ENCODE measurements around the gene RAD51B.

DNA sequence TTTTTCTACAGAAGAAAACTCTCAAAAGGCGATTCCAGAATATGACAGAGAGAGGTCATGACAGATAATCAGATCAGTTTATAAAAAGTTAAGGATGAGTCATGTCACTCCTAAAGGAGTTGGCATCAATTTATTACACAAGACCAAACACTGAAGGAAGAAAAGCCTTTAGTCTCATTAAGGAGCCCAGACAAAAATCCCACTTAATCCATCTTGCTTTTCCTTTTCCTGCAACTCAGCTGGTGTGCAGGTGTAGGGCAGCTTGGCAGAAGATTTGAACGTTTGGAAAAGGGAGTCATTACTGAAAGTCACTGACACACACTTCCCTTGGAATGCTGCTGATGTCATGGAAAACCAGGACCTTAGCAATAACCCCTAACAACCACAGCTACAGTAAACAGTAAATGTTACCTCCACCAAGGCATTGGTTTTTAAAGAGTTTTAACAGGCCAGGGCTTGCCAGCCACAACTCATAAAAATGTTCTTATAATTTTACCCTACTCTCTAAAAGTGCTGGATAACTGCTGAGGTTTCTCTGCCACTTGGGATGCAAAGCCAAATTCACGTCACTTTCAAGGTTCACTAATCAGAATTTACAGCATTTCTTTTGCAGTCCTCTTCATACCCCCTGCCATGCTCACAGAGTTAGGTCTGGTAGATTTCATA is 320.6 kb downstream of the RAD51B start:
- no peak for TF ChIP-seq CTCF (optimal IDR thresholded peaks at IDR 0.05 in 1 of 3, IDR thresholded peaks at IDR 0.05 in 1 of 3, conservative IDR thresholded peaks at IDR 0.05 in 1 of 3; ENCODE audit: extremely low read depth in 1 of 3, insufficient read depth in 2 of 3, low read length in 3 of 3)
- no peak for TF ChIP-seq EZH2 (IDR thresholded peaks at IDR 0.05; ENCODE audit: low read length)

All from keratinocyte (primary cell).